ENCODE data around the gene PRKN.
A peak's percentile ranks its signal among the peaks of the same experiment; 100 is the strongest.

PRKN gene

GRCh38 chr6:162636167-162636566, 91.4 kb downstream of the PRKN start:
- Histone ChIP-seq H3K27ac (ENCODE audit: low read length) (no peak overlapping the region), H3K36me3 (ENCODE audit: insufficient read depth, low read depth, low read length) (no peaks in the 10 kb centered on the region), H3K4me1 (ENCODE audit: insufficient read depth, low read length) (no peaks in the 10 kb centered on the region), H3K4me3 (ENCODE audit: low read length) (no peak overlapping the region), H3K9me3 (ENCODE audit: insufficient read depth, low read depth, low read length) (no peaks in the 10 kb centered on the region), H3K9ac (ENCODE audit: low read depth, low read length) (no peak overlapping the region), H3K27me3 (ENCODE audit: insufficient read depth, low read length) (no peaks in the 10 kb centered on the region)

DNA sequence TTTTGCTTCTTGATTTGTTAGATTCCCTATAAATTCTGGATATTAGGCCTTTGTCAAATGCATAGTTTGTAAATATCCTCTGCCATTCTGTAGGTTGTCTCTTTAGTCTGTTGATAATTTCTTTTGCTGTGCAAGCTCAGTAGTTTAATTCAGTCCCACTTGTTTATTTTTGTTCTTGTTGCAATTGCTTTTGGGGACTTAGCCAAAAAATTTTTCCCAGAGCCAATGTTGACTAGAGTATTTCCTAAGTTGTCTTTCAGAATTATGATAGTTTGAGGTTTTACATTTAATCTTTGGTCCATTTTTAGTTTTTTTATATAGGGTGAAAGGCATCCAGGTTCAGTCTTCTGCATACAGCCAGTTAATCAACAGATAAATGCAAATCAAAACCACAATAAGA, 96.0 kb downstream of the PRKN start:
- Histone ChIP-seq H3K27me3 (ENCODE audit: insufficient read depth, low read length) (no peaks in the 10 kb centered on the region), H3K4me1 (ENCODE audit: insufficient read depth, low read length) (no peaks in the 10 kb centered on the region), H3K9me3 (ENCODE audit: insufficient read depth, low read depth, low read length) (no peaks in the 10 kb centered on the region), H3K4me3 (ENCODE audit: low read length) (no peak overlapping the region), H3K9ac (ENCODE audit: low read depth, low read length) (no peak overlapping the region), H3K36me3 (ENCODE audit: insufficient read depth, low read depth, low read length) (no peaks in the 10 kb centered on the region), H3K27ac (ENCODE audit: low read length) (no peak overlapping the region)

DNA sequence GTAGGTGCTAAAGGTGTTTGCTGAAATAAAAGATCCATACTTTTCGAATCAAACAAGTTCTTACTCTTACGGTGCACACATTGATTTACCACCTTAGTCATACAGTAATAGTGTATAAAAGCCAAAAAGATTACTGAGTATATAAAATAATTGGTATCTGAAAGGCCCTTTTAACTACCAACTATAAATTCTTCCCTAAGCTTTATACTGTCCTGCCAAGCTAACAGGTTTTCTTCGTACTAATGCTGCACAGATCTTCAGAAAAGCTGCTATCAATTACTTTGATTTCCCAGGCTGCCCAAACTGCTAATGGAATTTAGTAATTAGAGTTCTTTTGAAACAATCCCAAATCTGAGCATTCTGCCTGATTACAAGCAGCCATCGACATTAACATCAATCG, 97.5 kb downstream of the PRKN start:
- no peaks in the 10 kb centered on the region for H3K9me3 ChIP-seq (ENCODE audit: insufficient read depth, low read depth, low read length)
- no peaks in the 10 kb centered on the region for H3K36me3 ChIP-seq (ENCODE audit: insufficient read depth, low read depth, low read length)
- no peaks in the 10 kb centered on the region for H3K27me3 ChIP-seq (ENCODE audit: insufficient read depth, low read length)
- H3K4me3 ChIP-seq (ENCODE audit: low read length): no peak overlapping the region
- H3K4me1 ChIP-seq (ENCODE audit: insufficient read depth, low read length): peaks cover 3% of the 10 kb centered on the region; the same call in 1 of the 2 replicates
- H3K9ac ChIP-seq (ENCODE audit: low read depth, low read length): no peak overlapping the region
- H3K27ac ChIP-seq (ENCODE audit: low read length): no peak overlapping the region

DNA sequence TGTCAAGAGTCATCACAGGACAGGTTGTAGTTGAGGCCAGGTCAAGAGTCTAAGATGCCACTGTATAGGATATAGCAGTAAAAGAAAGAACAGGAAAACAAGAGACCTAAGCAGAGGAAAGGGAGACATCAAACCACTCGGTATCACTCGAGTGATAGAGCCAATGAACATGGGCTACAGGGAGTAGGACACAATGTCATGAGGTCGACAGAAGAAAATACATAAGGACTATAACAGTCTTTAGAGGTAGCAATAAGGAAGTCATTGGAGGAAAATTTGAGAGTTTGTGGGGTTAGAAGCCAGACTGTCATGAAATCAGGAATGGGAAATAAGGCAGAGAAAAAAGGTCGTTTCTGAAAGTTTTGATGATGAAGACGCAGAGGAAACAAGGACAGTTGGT, 99.7 kb downstream of the PRKN start:
- Histone ChIP-seq H3K36me3 (ENCODE audit: insufficient read depth, low read depth, low read length) (no peaks in the 10 kb centered on the region), H3K9ac (ENCODE audit: low read depth, low read length) (no peak overlapping the region), H3K4me1 (ENCODE audit: insufficient read depth, low read length) (peaks cover 3% of the 10 kb centered on the region; the same call in 1 of the 2 replicates), H3K27me3 (ENCODE audit: insufficient read depth, low read length) (no peaks in the 10 kb centered on the region), H3K9me3 (ENCODE audit: insufficient read depth, low read depth, low read length) (no peaks in the 10 kb centered on the region), H3K27ac (ENCODE audit: low read length) (no peak overlapping the region), H3K4me3 (ENCODE audit: low read length) (no peak overlapping the region)

DNA sequence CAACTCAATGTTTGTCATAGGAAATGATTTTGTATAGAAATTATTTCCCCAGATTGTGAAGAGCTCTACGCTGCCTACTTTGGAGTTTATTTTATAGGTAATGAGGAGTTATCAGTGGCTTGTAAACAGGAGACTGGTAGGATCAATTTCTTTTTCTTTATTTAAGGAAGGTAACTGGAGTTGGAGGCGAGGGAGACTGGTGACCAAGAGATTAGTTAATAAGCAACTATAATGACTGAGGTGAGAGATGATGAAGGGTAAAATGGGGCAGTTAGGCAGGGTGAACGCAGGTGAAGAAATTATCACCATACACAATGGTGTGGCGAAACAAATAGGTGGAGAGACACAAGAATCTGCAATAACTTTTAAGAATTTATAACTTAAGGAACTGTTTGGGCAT, 100.2 kb downstream of the PRKN start:
- Histone ChIP-seq H3K9me3 (ENCODE audit: insufficient read depth, low read depth, low read length) (no peaks in the 10 kb centered on the region), H3K27ac (ENCODE audit: low read length) (no peak overlapping the region), H3K4me1 (ENCODE audit: insufficient read depth, low read length) (peaks cover 3% of the 10 kb centered on the region; the same call in 1 of the 2 replicates), H3K27me3 (ENCODE audit: insufficient read depth, low read length) (no peaks in the 10 kb centered on the region), H3K9ac (ENCODE audit: low read depth, low read length) (no peak overlapping the region), H3K4me3 (ENCODE audit: low read length) (no peak overlapping the region), H3K36me3 (ENCODE audit: insufficient read depth, low read depth, low read length) (no peaks in the 10 kb centered on the region)

- Histone ChIP-seq H3K4me3 (ENCODE audit: low read length) (no peak overlapping the region), H3K27ac (ENCODE audit: low read length) (no peak overlapping the region), H3K9me3 (ENCODE audit: insufficient read depth, low read depth, low read length) (no peaks in the 10 kb centered on the region), H3K27me3 (ENCODE audit: insufficient read depth, low read length) (no peaks in the 10 kb centered on the region), H3K4me1 (ENCODE audit: insufficient read depth, low read length) (peaks cover 3% of the 10 kb centered on the region; the same call in 1 of the 2 replicates), H3K9ac (ENCODE audit: low read depth, low read length) (no peak overlapping the region), H3K36me3 (ENCODE audit: insufficient read depth, low read depth, low read length) (no peaks in the 10 kb centered on the region)
Observed at GRCh38 chr6:162626869-162627268, 100.7 kb downstream of the PRKN start.

- Histone ChIP-seq H3K36me3 (ENCODE audit: insufficient read depth, low read depth, low read length) (no peaks in the 10 kb centered on the region), H3K27me3 (ENCODE audit: insufficient read depth, low read length) (no peaks in the 10 kb centered on the region), H3K4me3 (ENCODE audit: low read length) (peak overlapping the region; percentile 11; the same call in 1 of the 2 replicates), H3K4me1 (ENCODE audit: insufficient read depth, low read length) (peaks cover 8% of the 10 kb centered on the region; the same call in 1 of the 2 replicates), H3K9me3 (ENCODE audit: insufficient read depth, low read depth, low read length) (no peaks in the 10 kb centered on the region), H3K27ac (ENCODE audit: low read length) (peak overlapping the region; percentile 18), H3K9ac (ENCODE audit: low read depth, low read length) (no peak overlapping the region)
Observed at GRCh38 chr6:162625846-162626540, 101.6 kb downstream of the PRKN start.

GRCh38 chr6:162622572-162622971, 105.0 kb downstream of the PRKN start:
- no peak overlapping the region for H3K27ac ChIP-seq (ENCODE audit: low read length)
- no peak overlapping the region for H3K4me3 ChIP-seq (ENCODE audit: low read length)
- H3K4me1 ChIP-seq (ENCODE audit: insufficient read depth, low read length): peaks cover 9% of the 10 kb centered on the region; the same call in 1 of the 2 replicates
- no peaks in the 10 kb centered on the region for H3K9me3 ChIP-seq (ENCODE audit: insufficient read depth, low read depth, low read length)
- no peaks in the 10 kb centered on the region for H3K36me3 ChIP-seq (ENCODE audit: insufficient read depth, low read depth, low read length)
- no peaks in the 10 kb centered on the region for H3K27me3 ChIP-seq (ENCODE audit: insufficient read depth, low read length)
- no peak overlapping the region for H3K9ac ChIP-seq (ENCODE audit: low read depth, low read length)

- Histone ChIP-seq H3K9ac (ENCODE audit: low read depth, low read length) (no peak overlapping the region), H3K4me3 (ENCODE audit: low read length) (no peak overlapping the region), H3K36me3 (ENCODE audit: insufficient read depth, low read depth, low read length) (no peaks in the 10 kb centered on the region), H3K27me3 (ENCODE audit: insufficient read depth, low read length) (no peaks in the 10 kb centered on the region), H3K4me1 (ENCODE audit: insufficient read depth, low read length) (peaks cover 9% of the 10 kb centered on the region; the same call in 1 of the 2 replicates), H3K27ac (ENCODE audit: low read length) (no peak overlapping the region), H3K9me3 (ENCODE audit: insufficient read depth, low read depth, low read length) (no peaks in the 10 kb centered on the region)
Observed at GRCh38 chr6:162621246-162621645, 106.3 kb downstream of the PRKN start.

- no peaks in the 10 kb centered on the region for H3K36me3 ChIP-seq (ENCODE audit: insufficient read depth, low read depth, low read length)
- no peaks in the 10 kb centered on the region for H3K9me3 ChIP-seq (ENCODE audit: insufficient read depth, low read depth, low read length)
- H3K4me3 ChIP-seq (ENCODE audit: low read length): no peak overlapping the region
- no peak overlapping the region for H3K9ac ChIP-seq (ENCODE audit: low read depth, low read length)
- H3K27me3 ChIP-seq (ENCODE audit: insufficient read depth, low read length): no peaks in the 10 kb centered on the region
- H3K27ac ChIP-seq (ENCODE audit: low read length): no peak overlapping the region
- H3K4me1 ChIP-seq (ENCODE audit: insufficient read depth, low read length): peaks cover 6% of the 10 kb centered on the region; the same call in 1 of the 2 replicates
Observed at GRCh38 chr6:162620073-162620472, 107.5 kb downstream of the PRKN start.

GRCh38 chr6:162618448-162619002, 109.0 kb downstream of the PRKN start:
- Histone ChIP-seq H3K4me1 (ENCODE audit: insufficient read depth, low read length) (peaks cover 6% of the 10 kb centered on the region; the same call in 1 of the 2 replicates), H3K27me3 (ENCODE audit: insufficient read depth, low read length) (no peaks in the 10 kb centered on the region), H3K9ac (ENCODE audit: low read depth, low read length) (no peak overlapping the region)

GRCh38 chr6:162615016-162615705, 112.4 kb downstream of the PRKN start:
- Histone ChIP-seq H3K27ac (ENCODE audit: low read length) (no peak overlapping the region), H3K36me3 (ENCODE audit: insufficient read depth, low read depth, low read length) (no peaks in the 10 kb centered on the region), H3K4me3 (ENCODE audit: low read length) (no peak overlapping the region), H3K9me3 (ENCODE audit: insufficient read depth, low read depth, low read length) (no peaks in the 10 kb centered on the region), H3K9ac (ENCODE audit: low read depth, low read length) (no peak overlapping the region), H3K4me1 (ENCODE audit: insufficient read depth, low read length) (no peaks in the 10 kb centered on the region), H3K27me3 (ENCODE audit: insufficient read depth, low read length) (no peaks in the 10 kb centered on the region)

More at GRCh38 chr6:162618448-162619002, 109.0 kb downstream of the PRKN start:
- Histone ChIP-seq H3K9me3 (ENCODE audit: insufficient read depth, low read depth, low read length) (no peaks in the 10 kb centered on the region), H3K36me3 (ENCODE audit: insufficient read depth, low read depth, low read length) (no peaks in the 10 kb centered on the region), H3K4me3 (ENCODE audit: low read length) (no peak overlapping the region), H3K27ac (ENCODE audit: low read length) (no peak overlapping the region)

Measured in iPS-20b (cell line).